Activated CD4-positive, alpha-beta T cell treated with anti-CD3 and anti-CD28 coated beads, Interleukin-2, Interleukin-4, amounts not matched to agents 100 ng/mL and 50 ng/mL, durations not matched to agents 16 hours and 8 hours (primary cell): ENCODE results near the gene PARN.
"Not testable (repeated sequence)": the region's sequence is repeated elsewhere in the genome, so short reads cannot be mapped to it uniquely, and the experiment has no call there.

Experiments used
- DNase-seq: peaks from one replicate; pipeline ENCODE4 v3.0.0-alpha.2; 2020; ENCODE audit warnings: low spot score

PARN gene

GRCh38 chr16:14400978-14401710, 228.9 kb downstream of the PARN start:
- not testable (repeated sequence) for DNase-seq

DNA sequence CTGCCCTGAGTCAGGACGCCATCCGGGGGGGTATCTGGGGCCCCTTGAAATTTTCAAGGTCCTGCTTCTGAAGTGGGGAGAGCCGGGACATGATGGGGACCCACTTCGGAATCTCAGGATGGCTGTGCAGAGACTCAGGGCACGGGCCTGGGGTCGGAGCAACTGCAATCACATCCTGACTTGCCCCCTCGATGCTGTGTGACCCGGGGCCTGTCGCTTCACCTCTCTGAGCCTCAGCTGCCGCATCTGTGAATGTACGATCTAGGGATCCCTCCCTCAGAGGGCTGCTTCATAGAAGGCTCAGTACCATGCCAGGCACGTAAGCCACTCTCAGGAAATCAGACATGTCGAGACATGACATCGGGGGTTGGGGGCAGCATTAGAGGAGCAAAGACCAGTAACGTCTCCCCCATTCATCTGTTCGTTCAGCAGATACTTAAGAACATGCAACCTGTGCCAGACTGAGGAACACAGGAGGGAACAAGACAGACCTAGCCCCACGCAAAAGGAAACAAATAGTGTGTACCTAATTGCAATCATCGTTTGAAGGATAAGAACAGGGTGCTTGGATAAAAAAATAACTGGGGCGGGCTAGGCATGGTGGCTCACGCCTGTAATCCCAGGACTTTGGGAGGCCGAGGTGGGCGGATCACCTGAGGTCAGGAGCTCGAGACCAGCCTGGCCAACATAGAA, 229.6 kb downstream of the PARN start:
- DNase-seq: no peak

- no peak for DNase-seq
Observed at GRCh38 chr16:14399378-14400284, 230.4 kb downstream of the PARN start.

GRCh38 chr16:14398014-14398717, 231.9 kb downstream of the PARN start:
- no peak for DNase-seq

- DNase-seq: not testable (repeated sequence)
Observed at GRCh38 chr16:14395710-14396304, 234.3 kb downstream of the PARN start.

GRCh38 chr16:14394834-14395233, 235.2 kb downstream of the PARN start:
- no peak for DNase-seq

- no peak for DNase-seq
Observed at GRCh38 chr16:14392960-14393359, 237.1 kb downstream of the PARN start.

DNA sequence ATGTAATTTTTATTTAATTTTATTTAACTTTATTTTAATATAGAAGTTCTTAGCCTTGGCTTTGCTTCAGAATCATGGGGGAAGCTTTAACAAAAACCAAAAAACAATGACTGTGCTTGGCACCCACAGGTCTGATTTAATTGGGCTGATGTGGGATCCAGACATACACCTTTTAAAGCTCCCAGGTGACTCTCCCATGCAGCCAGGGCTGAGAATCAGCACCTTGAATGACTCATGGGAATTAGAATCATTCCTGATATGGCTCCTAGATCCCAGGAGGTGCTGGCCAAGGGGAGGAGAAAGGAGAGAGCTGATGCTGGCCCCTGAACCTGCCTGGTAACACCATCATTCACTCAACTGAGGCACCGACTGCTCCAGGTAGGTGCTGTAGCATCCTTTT, 240.7 kb downstream of the PARN start:
- no peak for DNase-seq

DNA sequence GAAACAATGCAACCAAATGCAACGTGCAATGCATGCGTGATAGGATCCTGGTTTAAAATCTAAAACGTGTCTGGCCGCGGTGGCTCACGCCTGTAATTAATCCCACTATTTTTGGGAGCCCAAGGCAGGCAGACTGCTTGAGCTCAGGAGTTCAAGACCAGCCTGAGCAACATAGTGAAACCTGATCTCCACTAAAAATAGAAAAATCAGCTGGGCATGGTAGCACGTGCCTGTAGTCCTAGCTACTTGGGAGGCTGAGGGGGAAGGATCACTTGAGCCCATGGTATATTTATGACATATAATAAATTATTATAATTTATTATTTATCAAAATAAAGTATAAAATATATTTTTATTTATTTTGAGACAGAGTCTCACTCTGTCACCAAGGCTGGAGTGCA, 241.8 kb downstream of the PARN start:
- DNase-seq: no peak

DNA sequence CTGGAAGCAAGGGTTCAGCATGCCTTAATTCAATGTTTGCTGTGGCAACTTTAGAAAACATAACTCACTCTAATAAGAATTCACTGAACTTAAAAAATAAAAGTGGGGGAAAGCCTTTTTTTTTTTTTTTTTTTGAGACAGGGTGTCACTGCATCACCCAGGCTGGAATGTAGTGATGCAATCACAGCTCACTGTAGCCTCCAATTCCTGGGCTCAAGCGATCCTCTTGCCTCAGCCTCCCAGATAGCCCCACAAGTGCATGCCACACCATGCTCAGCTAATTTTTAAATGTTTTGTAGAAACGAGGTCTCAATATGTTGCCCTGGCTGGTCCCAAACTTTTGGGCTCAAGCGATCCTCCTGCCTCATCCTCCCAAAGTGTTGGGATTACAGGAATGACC, 243.9 kb downstream of the PARN start:
- no peak for DNase-seq
